NCI-H748 treated with DMSO at 0.1 percent for 48 hours (cell line): ENCODE data around the gene CHCHD3.

Source experiments
- DNase-seq: peaks from one replicate; lab custom pipeline; 2025; lab: John Stamatoyannopoulos, UW

The CHCHD3 gene

GRCh38 chr7:132773527-132773956 is 308.3 kb downstream of the CHCHD3 start:
- DNase-seq: no peak

DNA sequence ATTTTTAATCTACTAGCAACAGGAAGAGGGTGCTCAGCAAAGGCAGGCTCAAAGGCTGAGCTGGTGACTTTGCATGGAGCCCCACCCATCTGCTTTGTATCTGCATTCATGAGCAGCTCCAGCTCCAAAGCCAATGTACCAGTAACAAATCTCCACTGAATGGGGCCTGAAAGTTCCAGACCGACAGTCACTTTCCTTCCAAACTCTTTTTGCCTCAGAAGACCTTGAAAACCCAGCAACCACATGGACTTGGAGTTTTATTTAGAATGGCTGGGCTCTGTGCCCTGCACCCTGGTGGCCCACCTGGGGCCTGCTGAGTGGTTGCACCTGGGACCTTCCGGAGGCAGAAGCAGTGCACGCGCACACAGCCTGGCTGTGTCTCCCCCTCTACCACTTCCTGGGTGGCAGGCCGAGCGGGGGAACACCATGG is 310.6 kb downstream of the CHCHD3 start:
- no peak for DNase-seq

DNA sequence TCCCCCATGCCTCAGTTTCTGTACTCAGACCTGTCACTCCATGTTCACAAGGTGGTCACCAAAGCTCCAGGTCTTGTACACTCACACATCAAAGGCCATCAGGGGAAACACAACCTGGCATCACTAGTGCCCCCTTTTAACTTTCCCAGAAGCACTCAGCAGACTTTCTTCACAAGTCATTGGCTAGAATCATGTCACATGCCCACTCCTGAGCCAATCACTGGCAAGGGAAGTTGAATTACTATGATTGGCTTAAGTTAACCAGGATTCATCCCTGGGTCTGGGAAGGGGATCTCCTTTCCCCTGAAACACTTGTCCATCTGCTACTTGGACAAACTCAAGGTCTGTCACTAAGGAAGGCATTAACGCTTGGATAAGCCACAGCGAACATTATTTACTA is 311.8 kb downstream of the CHCHD3 start:
- DNase-seq: no peak

- no peak for DNase-seq
These were observed 312.6 kb downstream of the CHCHD3 start for GRCh38 chr7:132769280-132769679.

GRCh38 chr7:132768099-132768498 is 313.8 kb downstream of the CHCHD3 start:
- DNase-seq: no peak

GRCh38 chr7:132767378-132767777 is 314.5 kb downstream of the CHCHD3 start:
- DNase-seq: no peak

- DNase-seq: no peak
These were observed 315.2 kb downstream of the CHCHD3 start for GRCh38 chr7:132766660-132767059.

DNA sequence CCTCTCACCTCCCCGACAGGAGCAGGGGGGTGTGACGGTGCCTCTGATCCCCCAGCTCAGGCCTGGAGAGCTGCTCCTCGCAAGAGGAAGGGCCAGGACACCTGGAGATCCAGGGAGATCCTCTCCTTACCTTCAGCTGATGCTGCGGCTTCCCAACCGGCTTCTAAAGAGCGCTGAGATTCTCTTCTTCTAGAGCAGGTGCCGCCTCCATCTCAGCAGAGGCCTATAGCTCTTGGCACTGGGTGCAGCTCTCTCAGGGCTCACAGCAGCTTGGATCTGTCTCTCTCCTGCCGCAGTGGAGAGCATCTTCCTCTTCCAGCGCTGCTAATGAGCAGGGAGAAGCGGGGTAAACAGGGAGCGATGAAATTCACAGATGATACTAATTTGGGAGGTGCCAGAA is 316.0 kb downstream of the CHCHD3 start:
- DNase-seq: no peak

GRCh38 chr7:132764762-132765161 is 317.1 kb downstream of the CHCHD3 start:
- no peak for DNase-seq

- no peak for DNase-seq
These were observed 321.0 kb downstream of the CHCHD3 start for GRCh38 chr7:132760866-132761265.

GRCh38 chr7:132760244-132760623 is 321.7 kb downstream of the CHCHD3 start:
- DNase-seq: no peak

DNA sequence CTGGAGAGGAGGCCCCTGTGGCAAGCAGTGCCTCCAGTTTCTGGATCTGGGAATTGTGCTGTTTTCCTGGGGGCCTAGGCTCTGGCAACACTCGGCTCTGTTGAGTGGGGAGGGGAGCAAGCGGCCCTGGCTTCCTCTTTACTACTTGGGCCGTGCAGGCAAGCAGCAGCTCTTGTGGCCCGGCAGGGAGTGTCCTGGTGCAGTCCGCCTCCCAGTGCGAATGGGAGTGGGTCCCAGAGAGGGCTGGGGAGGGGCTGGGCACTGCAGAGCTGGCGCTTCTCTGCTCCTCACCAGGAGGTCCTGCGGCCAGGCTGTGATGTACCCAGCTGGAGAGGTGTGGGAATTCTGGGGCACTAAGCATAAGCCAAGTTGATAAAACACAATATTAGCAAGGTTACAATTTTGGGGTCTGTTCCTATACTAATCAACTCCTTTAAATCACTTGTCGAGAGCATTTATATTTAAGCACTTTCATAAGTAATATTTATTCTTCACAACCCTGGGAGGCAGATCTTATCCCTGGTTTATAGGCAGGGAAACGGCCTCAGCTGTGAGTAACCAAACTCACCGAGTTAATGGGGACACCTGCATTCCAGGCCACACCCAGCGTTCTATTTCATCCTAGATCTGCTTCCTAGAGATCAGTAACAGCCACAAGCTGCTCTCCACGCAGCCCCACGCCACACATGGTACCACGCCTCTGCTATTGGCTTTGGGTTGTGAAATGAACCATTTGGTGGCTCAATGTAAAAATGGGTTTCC is 322.2 kb downstream of the CHCHD3 start:
- no peak for DNase-seq

DNA sequence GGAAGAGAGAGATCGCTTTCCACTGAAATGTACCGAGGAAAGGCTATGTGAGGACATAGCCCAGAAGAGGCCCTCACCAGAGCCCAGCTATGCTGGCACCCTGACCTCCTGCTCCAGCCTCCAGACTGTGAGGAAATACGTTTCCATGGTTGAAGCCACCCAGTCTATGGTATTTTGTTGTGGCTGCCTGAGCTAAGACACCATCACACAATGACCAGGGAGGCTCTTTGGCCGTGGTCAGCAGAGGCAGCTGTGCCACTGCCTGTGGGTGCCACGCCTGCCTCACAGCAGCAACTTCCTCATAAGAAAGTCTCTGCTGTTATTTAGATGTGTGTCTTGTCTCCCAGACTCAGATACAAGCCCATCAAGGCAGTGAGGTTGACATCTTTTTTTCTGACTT is 322.9 kb downstream of the CHCHD3 start:
- no peak for DNase-seq

GRCh38 chr7:132757783-132758182 is 324.1 kb downstream of the CHCHD3 start:
- DNase-seq: no peak

- DNase-seq: no peak
These were observed 325.4 kb downstream of the CHCHD3 start for GRCh38 chr7:132756484-132756990.

DNA sequence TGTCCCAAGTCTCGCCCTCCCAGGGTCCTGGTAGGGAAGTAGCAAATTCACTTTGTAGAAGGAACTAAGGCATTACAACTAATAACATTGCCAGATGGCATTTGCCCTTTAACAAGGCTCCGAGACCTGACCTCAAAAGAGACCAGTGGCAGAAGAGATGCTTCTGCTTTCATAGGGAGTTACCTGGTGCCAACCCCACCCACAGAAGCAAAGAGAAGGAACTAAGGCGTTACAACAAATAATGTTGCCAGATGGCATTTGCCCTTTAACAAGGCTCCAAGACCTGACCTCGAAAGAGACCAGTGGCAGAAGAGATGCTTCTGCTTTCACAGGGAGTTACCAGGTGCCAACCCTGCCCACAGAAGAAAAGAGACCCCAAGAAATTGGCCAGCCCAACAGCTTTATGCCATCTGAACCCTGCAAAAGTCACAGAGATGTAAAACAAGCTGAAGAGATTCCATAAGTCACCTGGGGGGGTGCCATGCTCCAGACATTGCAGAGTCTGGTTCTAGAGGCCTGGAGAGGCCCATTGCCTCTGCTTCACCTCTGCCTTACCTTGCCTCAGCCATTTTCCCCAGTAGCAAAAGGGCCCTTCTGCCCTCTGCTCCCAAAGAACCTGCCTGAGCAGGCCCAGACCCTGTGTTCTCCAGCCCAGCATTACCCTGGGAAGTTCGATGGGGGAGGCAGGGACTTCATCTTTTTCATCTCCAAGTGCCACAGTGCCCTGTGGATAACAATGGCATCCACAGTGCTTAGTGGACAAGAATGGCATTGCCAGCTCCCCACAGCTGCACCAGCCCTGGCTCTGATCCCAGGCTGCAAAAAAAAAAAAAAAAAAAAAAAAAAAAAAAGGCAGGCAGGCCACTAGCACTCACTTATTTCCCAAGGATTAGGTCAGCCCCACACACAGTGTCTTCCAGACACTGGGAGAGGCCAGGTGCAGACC is 326.1 kb downstream of the CHCHD3 start:
- no peak for DNase-seq

GRCh38 chr7:132752431-132752830 is 329.5 kb downstream of the CHCHD3 start:
- DNase-seq: no peak

DNA sequence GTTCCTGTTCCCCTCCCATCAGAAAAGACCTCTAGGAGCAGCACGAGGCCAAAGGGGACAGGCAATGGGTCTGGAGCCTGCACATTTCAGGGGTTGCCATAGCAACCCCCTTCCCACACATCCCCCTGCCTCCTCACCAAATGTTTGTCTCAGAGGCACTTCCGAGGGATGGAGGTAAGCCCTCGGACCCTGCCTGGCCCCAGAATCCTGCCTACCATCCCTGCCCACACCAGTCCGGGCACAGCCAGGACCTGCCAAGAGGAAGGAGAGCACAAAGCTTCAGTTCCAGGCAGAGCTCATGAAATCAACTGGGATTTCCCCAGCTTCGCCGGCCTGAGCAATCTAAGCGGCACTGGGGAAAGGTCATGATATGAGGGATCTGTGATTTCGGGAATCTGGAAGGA is 330.6 kb downstream of the CHCHD3 start:
- DNase-seq: no peak

DNA sequence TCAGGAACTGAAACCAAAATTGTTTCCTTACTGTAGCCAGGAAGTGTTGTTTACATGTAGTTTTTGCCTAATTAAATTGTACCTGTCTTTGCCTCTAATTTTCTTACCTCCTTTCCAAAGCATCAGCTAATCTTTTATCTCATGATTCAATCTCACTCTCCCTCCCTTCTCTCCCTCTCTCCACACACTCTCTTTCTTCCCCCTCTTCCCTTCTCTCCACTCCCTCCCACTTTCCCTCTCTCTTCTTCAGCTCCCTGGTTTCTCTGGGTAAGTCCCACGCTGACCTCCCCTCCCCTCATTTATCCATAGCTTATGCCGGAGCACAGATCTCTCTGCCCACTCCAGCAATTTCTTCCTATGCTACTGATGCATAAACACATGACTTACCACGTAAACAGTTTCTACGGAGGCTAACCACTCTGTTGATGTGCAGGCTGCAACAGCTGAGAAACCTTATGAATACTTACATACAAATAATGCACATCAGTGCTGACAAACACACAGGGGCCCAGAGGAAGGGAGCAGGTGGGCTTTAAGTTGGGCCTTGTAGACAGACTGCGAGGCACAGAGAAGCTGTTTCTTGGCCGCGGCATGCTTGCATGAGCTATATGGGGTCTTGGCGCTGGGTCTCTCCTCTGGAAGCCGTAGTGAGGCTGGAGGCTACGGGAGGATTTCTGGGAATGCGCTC is 331.2 kb downstream of the CHCHD3 start:
- no peak for DNase-seq

DNA sequence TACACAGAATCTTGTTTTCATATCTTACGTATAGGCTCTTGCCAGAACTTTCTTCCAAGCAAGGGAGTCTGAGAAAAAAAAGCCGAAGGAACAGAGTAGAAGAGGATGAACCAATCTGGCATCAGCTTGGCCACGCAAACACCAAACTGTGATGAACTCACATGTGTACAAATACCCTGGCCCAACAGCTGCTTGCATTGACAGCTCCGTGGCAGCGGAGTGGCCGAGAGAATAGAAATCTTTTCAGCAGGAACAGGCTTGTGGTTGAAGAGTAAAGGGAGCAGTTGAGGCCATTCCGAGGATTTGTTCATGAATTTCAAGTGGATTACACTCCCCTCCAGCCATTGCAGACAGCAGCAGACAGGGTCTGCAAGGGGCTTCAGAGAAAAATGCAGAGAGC is 331.8 kb downstream of the CHCHD3 start:
- DNase-seq: no peak

GRCh38 chr7:132745510-132745909 is 336.4 kb downstream of the CHCHD3 start:
- DNase-seq: no peak

- DNase-seq: no peak
These were observed 337.9 kb downstream of the CHCHD3 start for GRCh38 chr7:132743974-132744373.
